MM.1S (cell line): ENCODE data around the gene SLFN13.

Source experiments
- CTCF ChIP-seq: fragments of 300-600 bp; sonication (generic); IDR thresholded peaks from 2 replicates; pipeline ENCODE4 v1.5.1; 2016; ENCODE audit warnings: antibody characterized with exemption, low read length, mixed read lengths
- EZH2phosphoT487 ChIP-seq: fragments of 300-600 bp; sonication (generic); IDR thresholded peaks from 2 replicates; pipeline ENCODE4 v1.6.1; 2018; ENCODE audit warnings: antibody characterized with exemption, low read length

DNA sequence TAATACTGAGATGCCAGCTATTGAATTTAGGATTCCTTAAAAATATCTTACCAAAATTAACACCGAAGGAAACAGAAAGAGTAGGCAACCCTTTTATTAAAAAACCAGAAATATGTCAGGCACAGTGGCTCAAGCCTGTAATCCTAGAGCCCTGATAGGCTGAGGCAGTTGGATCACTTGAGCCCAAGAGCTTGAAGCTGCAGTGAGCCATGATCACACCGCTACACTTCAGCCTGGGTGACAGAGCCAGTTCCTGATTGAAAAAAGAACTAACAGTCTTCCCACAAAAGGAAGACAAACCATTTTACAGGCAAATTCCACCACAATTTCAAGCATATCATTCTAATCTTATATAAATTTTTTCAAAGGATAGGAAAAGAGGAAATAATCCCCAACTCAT, 31.9 kb downstream of the SLFN13 start:
- no peak for TF ChIP-seq CTCF
- no peak for TF ChIP-seq EZH2phosphoT487
